DMS114 treated with DMSO at 0.1 percent for 48 hours (cell line): Measurements from ENCODE around the gene CDX4.
"Not testable (repeated sequence)": the region's sequence is repeated elsewhere in the genome, so short reads cannot be mapped to it uniquely, and the experiment has no call there.

Experiments
- DNase-seq: peaks from one replicate; lab custom pipeline; 2025; ENCODE audit not compliant: unreplicated experiment; lab: John Stamatoyannopoulos, UW

CDX4 gene, protein sequence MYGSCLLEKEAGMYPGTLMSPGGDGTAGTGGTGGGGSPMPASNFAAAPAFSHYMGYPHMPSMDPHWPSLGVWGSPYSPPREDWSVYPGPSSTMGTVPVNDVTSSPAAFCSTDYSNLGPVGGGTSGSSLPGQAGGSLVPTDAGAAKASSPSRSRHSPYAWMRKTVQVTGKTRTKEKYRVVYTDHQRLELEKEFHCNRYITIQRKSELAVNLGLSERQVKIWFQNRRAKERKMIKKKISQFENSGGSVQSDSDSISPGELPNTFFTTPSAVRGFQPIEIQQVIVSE

DNA sequence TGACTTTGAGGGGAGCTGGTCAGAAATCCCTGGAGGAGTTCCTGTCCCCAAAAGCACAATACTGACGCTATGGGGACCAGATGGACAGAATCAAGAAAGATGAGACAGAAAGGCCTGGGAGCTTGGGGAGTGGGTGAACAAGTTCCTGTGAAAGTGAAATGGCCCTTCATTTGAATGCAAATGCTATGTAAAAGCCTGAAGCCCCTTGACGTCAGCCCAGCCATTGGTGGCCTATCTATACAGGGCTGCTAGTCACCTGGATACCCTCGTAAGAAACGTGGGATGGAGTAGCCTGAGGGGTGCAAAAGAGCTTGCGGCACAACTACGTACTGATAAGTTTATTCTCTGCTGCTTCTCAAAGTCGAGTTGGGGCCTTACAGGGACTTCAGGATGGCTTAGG, at the start of gene CDX4:
Gene CDX4 (plus strand): TSS at position 223 of the 400 bp plus-strand sequence. CDS start 201 bp downstream, outside the sequence.
- no peak for DNase-seq

DNA sequence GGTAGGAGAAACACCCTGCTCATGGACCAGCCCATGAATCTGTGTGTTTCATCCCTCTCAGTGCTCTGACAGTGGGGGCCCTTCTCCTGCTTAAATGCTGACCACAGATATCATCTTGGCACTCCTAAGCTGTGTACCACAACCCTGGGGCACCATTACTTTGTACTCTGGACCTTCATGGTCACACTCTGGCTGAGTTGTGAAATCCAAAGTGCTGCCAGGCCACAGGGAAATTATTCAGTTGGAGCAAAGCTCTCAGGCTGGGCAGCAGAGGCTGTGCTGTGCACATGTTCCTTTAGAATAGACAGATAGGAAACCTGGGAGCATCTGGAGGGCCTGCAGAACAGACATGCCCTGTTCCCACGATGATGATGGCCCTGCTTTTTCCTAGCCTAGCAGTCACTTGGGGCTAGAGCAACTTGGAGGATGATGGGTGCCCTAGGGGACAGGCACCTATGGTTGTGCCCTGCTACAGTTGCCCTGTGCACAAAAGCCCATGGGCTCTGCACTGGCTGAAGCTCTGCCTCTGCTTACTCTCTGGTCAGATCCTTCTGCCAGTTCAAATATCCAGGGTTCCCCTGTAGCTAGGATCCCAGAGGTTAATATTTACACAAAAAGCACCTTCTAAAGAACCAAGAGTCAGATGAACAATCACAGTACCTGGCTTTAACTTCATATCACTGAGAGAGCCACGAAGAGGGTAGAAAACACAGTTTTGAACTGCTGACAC, 48.5 kb upstream of the CDX4 start:
- DNase-seq, result no peak

DNA sequence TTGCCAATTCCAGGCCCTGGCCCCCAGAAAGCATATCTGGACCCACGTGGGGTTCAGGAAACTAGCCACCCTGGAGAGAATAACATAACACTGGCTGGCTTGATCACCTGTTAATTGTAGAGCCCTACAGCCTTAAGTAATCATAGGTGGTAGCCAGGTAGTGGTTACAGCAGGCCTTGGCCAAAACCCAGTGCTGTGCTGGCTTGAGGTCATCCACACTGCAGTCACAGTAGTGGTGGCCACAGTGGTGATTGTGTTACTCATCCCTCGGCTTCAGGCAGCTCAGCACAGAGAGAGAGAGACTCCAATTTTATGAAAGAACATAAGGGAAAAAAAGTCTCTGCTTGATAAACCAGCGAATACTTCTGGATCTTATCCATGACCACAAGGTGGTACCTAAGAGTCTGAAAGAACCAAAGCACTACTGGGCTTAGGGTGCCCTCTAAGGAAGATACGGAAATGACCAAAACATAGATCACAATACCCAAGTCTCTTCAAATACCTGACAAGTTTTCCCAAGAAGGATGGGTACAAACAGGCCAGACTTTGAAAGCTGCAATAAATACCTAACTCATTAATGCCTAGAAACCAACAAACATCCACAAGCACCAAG, 46.6 kb upstream of the CDX4 start:
- peak; percentile 0 for DNase-seq

DNA sequence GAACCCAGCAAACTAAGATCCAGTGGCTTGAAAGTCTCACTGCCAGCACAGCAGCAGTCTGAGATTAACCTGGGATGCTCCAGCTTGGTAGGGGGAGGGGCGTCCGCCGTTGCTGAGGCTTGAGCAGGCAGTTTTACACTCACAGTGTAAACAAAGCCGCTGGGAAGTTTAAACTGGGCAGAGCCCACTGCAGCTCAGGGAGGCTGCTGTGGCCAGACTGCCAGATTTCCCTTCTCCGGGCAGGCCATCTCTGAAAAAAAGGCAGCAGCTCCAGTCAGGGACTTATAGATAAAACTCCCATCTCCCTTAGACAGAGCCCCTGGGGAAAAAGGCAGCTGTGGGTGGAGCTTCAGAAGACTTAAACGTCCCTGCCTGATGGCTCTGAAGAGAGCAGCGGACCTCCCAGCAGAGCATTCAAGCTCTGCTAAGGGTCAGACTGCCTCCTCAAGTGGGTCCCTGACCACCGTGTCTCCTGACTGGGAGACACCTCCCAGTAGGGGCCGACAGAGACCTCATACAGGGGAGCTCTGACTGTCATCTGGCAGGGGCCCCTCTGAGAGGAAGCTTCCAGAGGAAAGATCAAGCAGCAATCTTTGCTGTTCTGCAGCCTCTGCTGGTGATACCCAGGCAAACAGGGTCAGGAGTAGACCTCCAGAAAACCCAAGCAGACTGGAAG, 45.1 kb upstream of the CDX4 start:
- DNase-seq, result no peak

DNA sequence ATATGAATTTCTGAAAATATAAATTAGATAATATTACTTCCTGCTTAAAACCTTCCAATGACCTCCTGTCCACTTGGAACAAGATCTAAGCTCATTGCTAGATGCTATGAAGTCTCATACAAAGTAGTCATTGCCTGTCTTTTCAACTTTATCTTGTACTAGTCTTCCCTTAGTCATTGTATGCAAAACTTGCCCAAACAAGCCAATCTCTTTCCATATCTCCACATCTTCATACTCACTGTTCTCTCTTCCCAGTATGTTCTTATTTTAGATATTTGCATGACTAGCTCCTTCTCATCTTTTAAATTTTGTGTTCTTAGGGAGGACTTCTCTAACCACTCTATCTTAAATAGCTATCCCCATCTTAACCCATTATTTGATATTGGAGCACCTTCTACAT, 33.9 kb upstream of the CDX4 start:
- DNase-seq, result no peak

DNA sequence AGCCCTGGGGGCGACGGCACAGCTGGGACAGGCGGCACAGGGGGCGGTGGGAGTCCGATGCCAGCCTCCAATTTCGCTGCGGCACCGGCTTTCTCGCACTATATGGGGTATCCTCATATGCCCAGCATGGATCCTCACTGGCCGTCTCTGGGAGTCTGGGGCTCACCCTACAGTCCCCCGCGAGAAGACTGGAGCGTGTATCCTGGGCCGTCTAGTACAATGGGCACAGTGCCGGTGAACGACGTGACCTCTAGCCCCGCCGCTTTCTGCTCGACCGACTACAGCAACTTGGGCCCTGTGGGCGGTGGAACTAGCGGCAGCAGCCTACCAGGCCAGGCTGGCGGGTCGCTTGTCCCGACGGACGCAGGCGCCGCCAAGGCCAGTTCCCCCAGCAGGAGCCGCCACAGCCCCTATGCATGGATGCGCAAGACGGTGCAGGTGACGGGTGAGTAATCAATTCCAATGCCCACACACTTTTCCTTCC, 500 bp downstream of the CDX4 start:
- DNase-seq, result no peak

DNA sequence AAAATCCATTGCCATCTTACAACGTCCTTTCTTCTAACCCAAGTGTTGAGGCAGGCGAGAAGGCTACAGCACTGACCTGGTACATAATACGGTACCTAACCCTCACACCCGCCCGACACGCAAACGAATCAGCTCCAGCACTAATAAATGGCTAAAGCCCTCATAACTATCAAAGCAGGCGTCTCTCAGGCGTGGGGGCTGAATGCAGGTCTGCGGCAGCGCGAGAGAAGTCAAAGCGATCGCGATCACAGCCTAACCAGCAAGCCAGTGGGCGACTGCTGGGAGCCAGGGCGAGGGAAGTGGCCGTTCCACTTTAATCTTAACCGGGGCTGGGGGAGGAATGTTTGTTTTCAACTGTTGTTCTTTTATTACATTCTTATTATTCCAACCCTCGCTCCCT, 1.5 kb downstream of the CDX4 start:
- no peak for DNase-seq

DNA sequence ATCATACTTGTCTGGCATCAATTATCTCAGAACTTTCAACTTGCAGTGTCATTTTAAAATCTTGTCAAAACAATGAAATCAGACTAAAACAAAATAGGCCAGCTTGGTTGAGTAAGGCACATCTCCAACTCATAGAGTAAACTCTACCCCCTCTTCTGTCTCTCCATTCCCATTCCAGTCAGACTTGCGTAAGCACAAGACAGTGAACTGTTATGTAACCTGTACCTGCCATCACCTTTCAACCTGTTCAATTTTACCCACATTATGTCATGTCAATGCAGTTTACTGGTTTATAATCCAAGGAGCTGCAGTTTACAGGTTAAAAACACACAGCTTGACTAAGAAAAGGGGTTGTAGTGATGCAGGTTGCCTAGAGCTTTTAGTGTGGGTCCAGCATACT, 8.3 kb downstream of the CDX4 start:
- no peak for DNase-seq

DNA sequence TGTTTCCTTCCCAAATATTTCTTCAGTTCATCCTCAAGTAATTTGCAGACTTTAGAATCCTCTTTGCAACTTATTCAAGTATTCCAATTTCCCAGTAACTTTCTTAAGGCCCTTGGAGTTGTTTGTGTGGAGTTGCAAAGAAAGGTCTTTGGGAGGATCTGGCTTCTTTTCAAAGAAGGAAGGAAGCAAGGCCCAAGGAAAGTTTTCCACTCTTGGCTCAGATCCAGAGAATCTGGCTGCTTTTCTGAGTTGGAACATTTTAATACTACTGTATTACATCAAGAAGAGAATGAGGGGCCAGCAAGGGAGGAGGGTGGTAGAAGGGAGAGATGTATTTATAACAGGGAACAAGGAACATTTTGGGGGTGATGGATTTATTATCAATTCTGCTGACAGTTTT, 10.5 kb downstream of the CDX4 start:
- no peak for DNase-seq

DNA sequence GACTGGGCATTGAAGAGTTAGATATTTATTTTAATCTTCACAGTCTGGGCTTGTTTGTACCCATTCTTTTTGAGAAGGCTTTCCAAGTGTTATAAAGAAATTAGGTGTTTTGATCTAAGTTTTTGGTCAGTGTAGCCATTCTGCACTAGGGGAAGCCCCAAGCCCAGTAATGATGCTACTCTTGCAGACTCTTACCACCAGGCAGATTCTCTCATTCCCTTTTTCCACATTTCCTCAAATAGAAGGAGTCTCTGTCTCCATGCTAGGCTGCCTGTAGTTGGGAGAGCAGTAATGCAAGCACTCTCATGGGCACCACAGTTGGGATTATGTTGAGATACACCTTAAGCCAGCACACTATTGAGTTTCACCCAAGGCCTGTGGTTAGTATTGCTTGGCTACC, 21.5 kb downstream of the CDX4 start:
- DNase-seq, result no peak

DNA sequence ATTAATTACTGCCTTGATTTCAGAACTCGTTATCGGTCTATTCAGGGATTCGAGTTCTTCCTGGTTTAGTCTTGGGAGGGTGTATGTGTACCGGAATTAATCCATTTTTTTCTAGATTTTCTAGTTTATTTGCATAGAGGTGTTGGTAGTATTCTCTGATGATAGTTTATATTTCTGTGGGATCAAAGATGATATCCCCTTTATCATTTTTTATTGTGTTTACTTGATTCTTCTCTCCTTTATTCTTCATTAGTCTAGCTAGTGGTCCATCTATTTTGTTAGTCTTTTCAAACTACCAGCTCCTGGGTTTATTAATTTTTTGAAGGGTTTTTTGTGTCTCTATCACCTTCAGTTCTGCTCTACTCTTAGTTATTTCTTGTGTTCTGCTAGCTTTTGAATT, 32.1 kb downstream of the CDX4 start:
- DNase-seq, result no peak

DNA sequence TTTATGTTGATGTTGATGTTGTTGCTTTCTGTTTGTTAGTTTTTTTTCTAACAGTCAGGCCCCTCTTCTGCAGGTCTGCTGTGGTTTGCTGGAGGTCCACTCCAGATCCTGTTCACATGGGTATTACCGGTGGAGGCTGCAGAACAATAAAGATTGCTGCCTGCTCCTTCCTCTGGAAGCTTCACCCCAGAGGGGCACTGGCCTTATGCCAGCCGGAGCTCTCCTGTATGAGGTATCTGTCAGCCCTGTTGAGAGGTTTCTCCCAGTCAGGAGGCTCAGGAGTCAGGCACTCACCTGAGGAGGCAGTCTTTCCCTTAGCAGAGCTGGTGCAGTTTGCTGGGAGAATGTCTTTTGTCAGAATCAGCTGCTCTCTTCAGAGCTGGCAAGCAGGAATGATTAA, 34.7 kb downstream of the CDX4 start:
- DNase-seq, result no peak

DNA sequence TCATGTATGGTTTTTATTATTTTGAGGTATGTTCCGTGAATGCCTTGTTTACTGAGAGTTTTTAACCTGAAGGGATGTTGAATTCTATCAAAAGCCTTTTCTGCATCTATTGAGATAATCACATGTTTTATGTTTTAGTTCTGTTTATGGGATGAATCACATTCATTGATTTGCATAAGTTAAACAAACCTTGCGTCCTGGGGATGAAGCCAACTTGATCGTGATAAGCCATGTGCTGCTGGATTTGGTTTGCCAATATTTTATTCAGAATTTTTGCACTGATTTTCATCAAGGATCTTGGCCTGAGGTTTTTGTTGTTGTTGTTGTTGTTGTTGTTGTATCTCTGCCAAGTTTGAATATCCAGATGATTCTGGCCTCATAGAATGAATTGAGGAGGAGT, 43.8 kb downstream of the CDX4 start:
- DNase-seq, result no peak

DNA sequence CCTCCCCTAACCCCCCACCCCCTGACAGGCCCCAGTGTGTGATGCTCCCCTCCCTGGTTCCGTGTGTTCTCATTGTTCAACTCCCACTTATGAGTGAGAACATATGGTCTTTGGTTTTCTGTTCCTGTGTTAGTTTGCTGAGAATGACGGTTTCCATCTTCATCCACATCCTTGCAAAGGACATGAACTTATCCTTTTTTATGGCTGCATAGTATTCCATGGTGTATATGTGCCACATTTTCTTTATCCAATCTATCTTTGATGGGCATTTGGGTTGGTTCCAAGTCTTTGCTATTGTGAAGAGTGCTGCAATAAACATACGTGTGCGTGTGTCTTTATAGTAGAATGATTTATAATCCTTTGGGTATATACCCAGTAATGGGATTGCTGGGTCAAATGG, 45.3 kb downstream of the CDX4 start:
- not testable (repeated sequence) for DNase-seq
